Large intestine (tissue), 3 donors: ENCODE data around the gene DNAJB7. TPM values are rescaled to one million over a fixed set of nuclear protein-coding genes. Genes with fewer than 3 reads are reported as not detected.
"Not testable (repeated sequence)": the region's sequence is repeated elsewhere in the genome, so short reads cannot be mapped to it uniquely, and the experiment has no call there.

Experiments used
- DNase-seq, 2 donors: peaks; one replicate each; pipeline versions ENCODE4 v3.0.0 to v3.0.0-alpha.2; 2013
- H3K27ac ChIP-seq: one replicate; pipeline ENCODE4 v1.5.1; 2013; ENCODE audit warnings: low read length
- H3K27me3 ChIP-seq: 2 replicates; pipeline ENCODE4 v1.6.1; 2013; ENCODE audit warnings: low read length; ENCODE audit not compliant: control insufficient read depth, insufficient read depth
- H3K36me3 ChIP-seq: 2 replicates; pipeline ENCODE4 v1.6.1; 2013; ENCODE audit warnings: low read length; ENCODE audit not compliant: control insufficient read depth, insufficient read depth
- H3K4me1 ChIP-seq: one replicate; pipeline ENCODE4 v1.6.1; 2013; ENCODE audit warnings: low read length; ENCODE audit not compliant: control insufficient read depth, insufficient read depth
- H3K4me3 ChIP-seq: one replicate; pipeline ENCODE4 v1.5.1; 2013; ENCODE audit warnings: low read length
- H3K9me3 ChIP-seq: one replicate; pipeline ENCODE4 v1.6.1; 2013; ENCODE audit warnings: mild to moderate bottlenecking, low read depth, low read length, moderate library complexity; ENCODE audit not compliant: control insufficient read depth
- WGBS: methylation state at CpG from one replicate; pipeline ENCODE4 v1.1.5; 2013; ENCODE audit warnings: low lambda C conversion rate; ENCODE audit not compliant: insufficient coverage; 5-methylcytosine and 5-hydroxymethylcytosine counted together
- polyA plus RNA-seq: library from polyadenylated mRNA; unstranded; fragments of 120-200 nt; gene quantifications from one replicate; pipeline ENCODE4 v1.2.1, GENCODE V29; 2013

DNAJB7 gene
- polyA plus RNA-seq, 1 donor = 2.5 TPM

DNA sequence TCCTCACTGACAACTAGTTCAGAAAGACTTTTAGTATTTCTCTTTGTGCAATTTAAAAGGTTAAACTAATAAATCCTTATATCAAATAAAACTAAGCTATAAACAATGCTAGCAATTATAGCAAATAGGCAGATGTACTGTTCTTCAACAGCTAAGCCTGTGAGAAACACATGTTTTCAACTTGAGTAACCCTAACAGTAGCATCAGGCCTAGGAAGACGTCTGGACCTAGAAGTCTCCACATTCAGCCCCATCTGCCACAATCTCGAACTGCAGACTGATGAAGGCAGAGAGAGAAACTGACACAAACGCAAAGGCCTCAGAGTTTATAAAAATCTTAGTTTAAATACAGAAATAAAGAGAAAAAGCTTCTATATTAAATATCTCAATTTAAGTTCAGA, 8.0 kb downstream of the DNAJB7 start:
- no peaks in the 10 kb centered on the region for H3K27me3 ChIP-seq
- peaks cover 30% of the 10 kb centered on the region for H3K4me1 ChIP-seq
- WGBS = 56% methylated on average over 2 of the region's 3 CpGs
- H3K9me3 ChIP-seq = no peaks in the 10 kb centered on the region
- peaks cover 11% of the 10 kb centered on the region for H3K36me3 ChIP-seq
- DNase-seq = no peak
- H3K27ac ChIP-seq = peak overlapping the region; percentile 53
- peak overlapping the region; percentile 11 for H3K4me3 ChIP-seq

DNA sequence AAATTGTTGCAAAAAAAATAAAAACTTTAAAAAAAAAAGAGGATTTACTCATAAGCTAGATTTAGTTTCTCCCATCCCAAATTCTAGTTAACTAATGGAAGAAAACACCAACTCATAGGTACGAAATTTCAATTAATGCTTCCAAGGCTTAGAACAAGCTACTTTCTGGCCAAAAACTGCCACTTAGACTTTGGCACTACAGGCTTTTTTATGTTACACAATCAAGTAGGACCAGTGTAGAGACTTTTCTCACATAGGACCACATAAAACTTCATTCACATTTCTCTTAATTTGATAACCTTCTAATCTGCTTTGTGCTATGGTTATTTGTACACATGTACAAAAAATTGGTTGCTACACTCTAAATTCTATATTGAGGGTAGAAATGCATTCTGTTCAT, 8.6 kb downstream of the DNAJB7 start:
- Histone ChIP-seq H3K27me3 (no peaks in the 10 kb centered on the region), H3K4me3 (peak overlapping the region; percentile 11), H3K27ac (peak overlapping the region; percentile 53), H3K9me3 (no peaks in the 10 kb centered on the region), H3K36me3 (peaks cover 14% of the 10 kb centered on the region), H3K4me1 (peaks cover 30% of the 10 kb centered on the region)
- 17% methylated on average over 1 of the region's 1 CpG for WGBS
- no peak for DNase-seq

DNA sequence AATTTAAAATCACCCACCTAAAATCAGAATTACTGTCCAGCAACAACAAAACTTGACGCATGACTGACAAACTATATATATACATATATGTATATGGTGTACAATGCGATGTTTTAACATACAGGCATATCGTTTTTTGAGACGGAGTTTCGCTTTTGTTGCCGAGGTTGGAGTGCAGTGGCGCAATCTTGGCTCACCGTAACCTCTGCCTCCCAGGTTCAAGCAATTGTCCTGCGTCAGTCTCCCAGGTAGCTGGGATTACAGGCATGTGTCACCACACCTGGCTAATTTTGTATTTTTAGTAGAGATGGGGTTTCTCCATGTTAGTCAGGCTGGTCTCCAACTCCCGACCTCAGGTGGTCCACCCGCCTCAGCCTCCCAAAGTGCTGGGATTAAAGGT, 16.1 kb downstream of the DNAJB7 start:
- not testable (repeated sequence) for H3K9me3 ChIP-seq, H3K27ac ChIP-seq, DNase-seq, H3K4me3 ChIP-seq, H3K4me1 ChIP-seq, H3K27me3 ChIP-seq
- peaks cover 66% of the 10 kb centered on the region for H3K36me3 ChIP-seq
- 100% methylated on average over 1 of the region's 11 CpGs for WGBS

DNA sequence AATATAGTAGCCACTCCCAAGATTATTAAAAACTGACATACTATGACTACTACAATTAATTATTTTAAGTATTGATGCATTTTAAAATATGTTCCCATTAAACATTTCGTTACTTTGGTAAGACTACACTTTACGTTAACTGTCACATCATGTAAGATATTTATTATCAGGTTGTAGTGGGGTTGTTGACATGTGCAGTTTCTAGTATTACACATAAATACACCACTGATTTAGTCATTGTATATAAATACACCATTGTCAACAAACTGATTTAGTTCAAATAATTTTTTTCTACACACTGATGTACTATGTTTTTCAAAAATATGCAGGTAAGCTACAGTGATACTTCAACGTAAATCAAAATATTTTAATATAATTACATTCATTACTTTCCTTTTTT, 17.0 kb downstream of the DNAJB7 start:
- no peak for DNase-seq
- Histone ChIP-seq H3K4me3 (no peak overlapping the region), H3K36me3 (peaks cover 68% of the 10 kb centered on the region), H3K27me3 (no peaks in the 10 kb centered on the region), H3K4me1 (no peaks in the 10 kb centered on the region), H3K9me3 (no peaks in the 10 kb centered on the region), H3K27ac (no peak overlapping the region)
- WGBS = 100% methylated on average over 1 of the region's 3 CpGs

DNA sequence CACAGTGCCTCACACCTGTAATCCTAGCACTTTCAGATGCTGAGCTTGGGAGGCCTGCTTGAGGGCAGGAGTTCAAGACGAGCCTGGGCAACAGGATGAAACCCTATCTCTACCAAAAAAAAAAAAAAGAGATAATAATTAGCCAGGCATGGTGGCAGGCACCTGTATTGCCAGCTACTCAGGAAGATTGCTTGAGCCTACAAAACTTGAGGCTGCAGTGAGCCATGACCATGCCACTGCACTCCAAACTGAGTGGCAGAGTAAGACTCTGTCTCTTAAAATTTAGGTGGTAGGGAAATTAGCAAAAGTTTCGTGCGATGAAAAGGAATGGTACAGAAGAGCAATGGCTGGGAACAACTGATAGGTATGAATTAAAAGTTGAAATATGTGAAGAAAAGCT, 23.4 kb downstream of the DNAJB7 start:
- Histone ChIP-seq H3K9me3 (no peaks in the 10 kb centered on the region), H3K4me3 (no peak overlapping the region), H3K4me1 (no peaks in the 10 kb centered on the region), H3K27ac (no peak overlapping the region), H3K36me3 (peaks cover 75% of the 10 kb centered on the region), H3K27me3 (no peaks in the 10 kb centered on the region)
- 94% methylated on average over 2 of the region's 3 CpGs for WGBS
- DNase-seq = no peak

DNA sequence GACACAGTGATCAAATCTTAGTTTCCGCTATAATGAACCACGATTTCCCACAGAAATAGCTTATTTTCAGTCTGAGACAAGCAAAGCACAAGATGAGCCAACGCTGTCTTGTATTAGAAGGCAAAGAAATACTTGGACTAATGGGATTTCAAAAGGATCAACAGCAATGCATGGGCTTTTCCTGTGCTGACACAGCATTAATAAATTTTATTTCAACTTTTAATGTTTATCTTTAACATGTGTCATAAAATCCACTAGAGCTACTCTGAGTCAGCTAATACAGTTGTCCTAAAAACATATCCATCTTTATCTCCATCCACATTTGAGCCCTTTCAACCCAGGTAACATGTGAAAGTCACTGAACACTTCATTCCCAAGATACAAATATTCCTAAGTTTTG, 27.3 kb downstream of the DNAJB7 start:
- Histone ChIP-seq H3K4me3 (no peak overlapping the region), H3K9me3 (no peaks in the 10 kb centered on the region), H3K4me1 (no peaks in the 10 kb centered on the region), H3K27me3 (no peaks in the 10 kb centered on the region), H3K36me3 (peaks cover 74% of the 10 kb centered on the region), H3K27ac (no peak overlapping the region)
- DNase-seq = no peak
- 100% methylated on average over 2 of the region's 3 CpGs for WGBS

DNA sequence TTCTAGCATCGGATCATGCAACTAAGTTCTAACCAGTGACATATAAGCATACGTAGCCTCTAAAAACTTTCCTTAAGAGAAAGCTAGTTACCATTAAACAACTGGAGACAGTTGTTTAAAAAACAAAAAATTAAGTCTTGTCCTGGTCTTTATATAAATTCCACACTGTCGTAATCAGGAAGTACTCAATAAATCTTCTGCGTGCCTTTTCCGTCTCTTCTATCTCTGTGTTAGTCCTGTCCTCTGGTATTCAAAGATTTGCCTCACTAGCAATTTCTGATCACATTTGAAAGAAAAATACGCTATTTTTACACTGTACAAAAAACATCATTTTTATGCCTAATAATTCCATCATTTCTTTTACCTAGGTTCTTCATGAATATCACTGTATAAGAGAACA, 32.8 kb downstream of the DNAJB7 start:
- WGBS = 83% methylated on average over 4 of the region's 6 CpGs
- no peaks in the 10 kb centered on the region for H3K27me3 ChIP-seq
- H3K4me3 ChIP-seq = no peak overlapping the region
- no peaks in the 10 kb centered on the region for H3K9me3 ChIP-seq
- peaks cover 51% of the 10 kb centered on the region for H3K36me3 ChIP-seq
- peaks cover 5% of the 10 kb centered on the region for H3K4me1 ChIP-seq
- DNase-seq = no peak
- no peak overlapping the region for H3K27ac ChIP-seq

DNA sequence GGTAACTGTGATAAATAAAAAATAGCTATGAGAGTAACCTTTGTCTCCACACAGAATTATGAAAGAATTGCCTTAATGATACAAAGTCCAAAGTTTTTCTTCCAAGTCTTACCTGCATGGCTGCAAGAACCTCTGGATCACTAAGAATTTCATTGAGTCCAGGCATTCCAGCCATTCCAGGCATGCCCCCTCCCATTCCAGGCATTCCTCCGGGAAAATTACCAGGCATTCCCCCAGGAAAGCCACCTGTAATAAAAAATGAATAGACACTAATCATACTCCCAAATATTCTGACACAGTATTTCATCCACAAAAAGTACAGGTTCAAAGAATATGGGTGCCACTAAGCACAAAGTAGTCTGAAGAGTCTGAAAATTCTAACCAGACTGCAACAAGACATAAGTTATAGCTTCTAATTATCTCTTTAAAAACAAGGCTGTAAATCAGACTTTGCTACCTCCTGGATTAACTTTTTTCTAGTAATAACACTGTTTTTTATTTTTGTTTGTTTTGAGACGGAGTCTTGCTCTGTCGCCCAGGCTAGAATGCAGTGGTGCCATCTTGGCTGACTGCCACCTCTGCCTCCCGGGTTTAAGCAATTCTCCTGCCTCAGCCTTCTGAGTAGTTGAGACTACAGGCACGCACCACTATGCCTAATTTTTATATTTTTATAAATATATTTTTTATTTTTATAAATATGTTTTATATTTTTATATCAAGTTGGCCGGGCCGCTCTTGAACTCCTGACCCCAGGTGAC, 34.8 kb downstream of the DNAJB7 start:
- peaks cover 9% of the 10 kb centered on the region for H3K4me1 ChIP-seq
- no peak overlapping the region for H3K4me3 ChIP-seq
- WGBS = 80% methylated on average over 4 of the region's 7 CpGs
- H3K27me3 ChIP-seq = no peaks in the 10 kb centered on the region
- H3K9me3 ChIP-seq = no peaks in the 10 kb centered on the region
- peak overlapping the region; percentile 32 for H3K27ac ChIP-seq
- peaks cover 46% of the 10 kb centered on the region for H3K36me3 ChIP-seq
- DNase-seq = peak; percentile 49 to 79

DNA sequence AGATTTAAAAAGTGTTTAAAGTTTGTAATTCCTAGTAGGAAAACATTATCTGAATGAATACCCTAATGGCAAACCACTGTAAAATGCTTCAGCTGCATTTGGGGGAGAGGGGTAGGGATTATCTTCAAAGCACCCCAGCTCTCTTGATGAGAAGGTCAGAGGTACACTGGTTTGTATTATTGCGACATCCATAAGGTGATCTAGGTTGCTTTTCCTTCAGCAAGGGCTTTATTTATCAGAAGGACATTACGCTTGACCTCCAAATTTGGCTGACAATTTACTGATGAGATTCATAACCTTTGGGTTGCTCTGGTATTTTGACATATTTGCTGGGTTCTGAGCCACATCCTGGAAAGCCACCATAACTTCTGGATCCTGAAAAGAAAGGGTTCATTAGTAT, 35.6 kb downstream of the DNAJB7 start:
- H3K27me3 ChIP-seq, H3K9me3 ChIP-seq, H3K4me3 ChIP-seq, DNase-seq, H3K4me1 ChIP-seq: not testable (repeated sequence)
- no CpG with 5 or more reads among the region's 2 CpGs for WGBS
- Histone ChIP-seq H3K36me3 (peaks cover 40% of the 10 kb centered on the region), H3K27ac (peak overlapping the region; percentile 30)

DNA sequence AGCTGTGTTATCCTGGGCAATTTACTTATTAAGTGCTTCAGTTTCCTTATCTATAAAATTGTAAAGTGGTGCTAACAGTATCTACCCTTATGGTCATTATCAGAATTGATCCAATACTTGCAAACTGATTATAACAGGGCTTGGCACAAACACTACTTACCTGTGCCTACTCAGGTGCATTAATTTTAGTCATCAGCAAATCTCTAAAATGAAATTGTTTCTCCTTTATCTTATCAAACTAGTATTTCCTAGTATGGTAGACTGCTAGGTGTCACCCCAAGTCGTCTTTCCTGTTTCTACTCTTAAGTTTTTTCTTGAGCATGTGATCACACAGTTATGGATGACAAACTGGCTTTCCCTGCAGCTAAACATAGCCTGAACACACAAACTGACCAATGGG, 38.5 kb downstream of the DNAJB7 start:
- no CpG with 5 or more reads among the region's 1 CpG for WGBS
- H3K27ac ChIP-seq = peak overlapping the region; percentile 25
- DNase-seq = peak; percentile 15 to 51
- no peaks in the 10 kb centered on the region for H3K9me3 ChIP-seq
- no peak overlapping the region for H3K4me3 ChIP-seq
- H3K27me3 ChIP-seq = no peaks in the 10 kb centered on the region
- H3K4me1 ChIP-seq = peaks cover 16% of the 10 kb centered on the region
- peaks cover 21% of the 10 kb centered on the region for H3K36me3 ChIP-seq

DNA sequence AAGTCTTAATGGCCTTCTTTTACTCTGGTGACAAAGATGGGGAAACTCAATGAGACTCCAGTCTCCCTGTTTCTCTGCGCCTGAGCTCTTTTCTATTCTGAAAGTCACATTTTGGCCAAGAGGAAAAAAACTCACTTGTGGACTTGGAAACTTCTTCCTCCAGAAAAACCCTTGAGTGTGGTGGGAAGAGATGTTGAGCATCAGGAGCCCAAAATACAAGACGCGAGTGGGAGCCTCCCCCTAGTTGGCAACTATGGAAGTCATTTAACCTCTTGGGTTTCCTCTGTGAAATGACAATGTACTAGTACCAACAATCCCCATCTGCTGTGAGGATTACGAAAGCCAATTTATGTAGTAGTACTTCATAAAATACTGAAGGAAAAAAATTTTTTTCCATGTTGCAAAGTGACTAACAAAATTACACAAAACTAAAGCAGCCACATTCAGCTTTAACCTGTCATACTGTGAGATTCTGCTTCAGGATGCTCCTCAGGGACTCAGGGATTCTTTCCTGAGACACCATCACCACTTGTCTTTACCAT, 42.2 kb downstream of the DNAJB7 start:
- Histone ChIP-seq H3K36me3 (peaks cover 13% of the 10 kb centered on the region), H3K27ac (peak overlapping the region; percentile 34), H3K9me3 (no peaks in the 10 kb centered on the region), H3K4me3 (peak overlapping the region; percentile 74), H3K27me3 (no peaks in the 10 kb centered on the region), H3K4me1 (peaks cover 18% of the 10 kb centered on the region)
- no peak for DNase-seq
- 40% methylated on average over 1 of the region's 4 CpGs for WGBS
